ENCODE measurements around the gene CRYZL1. TPM values are rescaled to one million over a fixed set of nuclear protein-coding genes. Genes with fewer than 3 reads are reported as not detected.
"Not testable (repeated sequence)": the region's sequence is repeated elsewhere in the genome, so short reads cannot be mapped to it uniquely, and the experiment has no call there.

CRYZL1 gene
- total RNA-seq, 5 donors from 2014 or later (not counting 1 experiment from before 2014, with no cell fraction given), result 26.5 to 58.3 (median 47.8) TPM

GRCh38 chr21:33642896-33643657 is 1.5 kb upstream of the CRYZL1 start:
- Histone ChIP-seq H3K4me1 (ENCODE audit: control insufficient read depth in 1 of 2, extremely low read depth in 1 of 2, insufficient read depth in 2 of 2, low read length in 2 of 2) (peaks cover 5 to 14% of the 10 kb centered on the region in 2 experiments), H3K36me3 (ENCODE audit: control insufficient read depth in 2 of 2, extremely low read depth in 1 of 2, insufficient read depth in 1 of 2, low read length in 1 of 2) (no peaks in the 10 kb centered on the region), H3K4me3 (ENCODE audit: control insufficient read depth in 1 of 2, extremely low read depth in 1 of 2, low read length in 1 of 2) (peak overlapping the region; percentile 36 to 79), H3K27me3 (replicated peaks in 1 of 2; ENCODE audit: control insufficient read depth in 2 of 2, extremely low read depth in 1 of 2, insufficient read depth in 2 of 2, low read length in 1 of 2) (peaks cover 4 to 13% of the 10 kb centered on the region in 2 experiments), H3K9me3 (no peaks in the 10 kb centered on the region), H3K27ac (ENCODE audit: low read length) (no peak overlapping the region)
- Mint-ChIP-seq H3K27ac (no peak overlapping the region), H3K9me3 (no peaks in the 10 kb centered on the region), H3K4me1 (peaks cover 24 to 31% (median 28%) of the 10 kb centered on the region in 3 donors), H3K27me3 (peaks cover 11 to 23% of the 10 kb centered on the region in 2 donors), H3K36me3 (no peaks in the 10 kb centered on the region), H3K4me3 (peak overlapping the region; percentile 76 to 88 (median 82))
- ATAC-seq (replicated peaks in 1 of 4) (no peak), DNase-seq (peak in 14 of 35 experiments; percentile 1 to 36 (median 9))
- under 1% methylated on average over 75 of the region's 78 CpGs for WGBS (ENCODE audit: insufficient coverage)
- CTCF ChIA-PET, result interaction anchor here in 1 of 2 donors (0.5 kb wide), 1 partner anchor 282 kb away, joined by 3 read pairs; no protein-coding TSS in a partner anchor
- POLR2A ChIA-PET, result no interaction called here

- H3K4me3 ChIP-seq (ENCODE audit: control insufficient read depth in 1 of 2, extremely low read depth in 1 of 2, low read length in 1 of 2), result peak within 1 kb of the TSS; percentile 79 to 86
- Mint-ChIP-seq H3K9me3 (no peaks in the 10 kb centered on the region), H3K36me3 (peaks cover 6% of the 10 kb centered on the region), H3K4me1 (peaks cover 29 to 35% (median 35%) of the 10 kb centered on the region in 3 donors), H3K4me3 (peak within 1 kb of the TSS; percentile 76 to 90 (median 89)), H3K27ac (peak within 1 kb of the TSS; percentile 95 to 97), H3K27me3 (peaks cover 11 to 21% of the 10 kb centered on the region in 2 donors)
- peak within 1 kb of the TSS; percentile 85 for H3K27ac ChIP-seq (ENCODE audit: low read length)
- no peaks in the 10 kb centered on the region for H3K36me3 ChIP-seq (ENCODE audit: control insufficient read depth in 2 of 2, extremely low read depth in 1 of 2, insufficient read depth in 1 of 2, low read length in 1 of 2)
- CTCF ChIA-PET, result interaction anchor here in 1 of 2 donors (0.5 kb wide), 1 partner anchor 281 kb away, joined by 3 read pairs; no protein-coding TSS in a partner anchor
- H3K9me3 ChIP-seq, result no peaks in the 10 kb centered on the region
- WGBS (ENCODE audit: insufficient coverage), result under 1% methylated on average over 58 of the region's 71 CpGs
- ATAC-seq (replicated peaks in 1 of 4), result peak; percentile 86 to 90 (median 88)
- peak; percentile 98 to 100 (median 100) for DNase-seq
- peaks cover 5 to 14% of the 10 kb centered on the region in 2 experiments for H3K4me1 ChIP-seq (ENCODE audit: control insufficient read depth in 1 of 2, extremely low read depth in 1 of 2, insufficient read depth in 2 of 2, low read length in 2 of 2)
- POLR2A ChIA-PET, result no interaction called here
- H3K27me3 ChIP-seq (replicated peaks in 1 of 2; ENCODE audit: control insufficient read depth in 2 of 2, extremely low read depth in 1 of 2, insufficient read depth in 2 of 2, low read length in 1 of 2), result peaks cover 4 to 10% of the 10 kb centered on the region in 2 experiments
Measured at GRCh38 chr21:33642027-33642895, 720 bp upstream of the CRYZL1 start, which contains the start of gene ITSN1. Gene ITSN1, plus strand, starts transcription at chr21:33642501. Its CDS starts 76,328 bp downstream, at chr21:33718829.

GRCh38 chr21:33640697-33641351 is 717 bp downstream of the CRYZL1 start:
- WGBS (ENCODE audit: insufficient coverage), result 33% methylated on average over 6 of the region's 18 CpGs
- no peaks in the 10 kb centered on the region for H3K36me3 ChIP-seq (ENCODE audit: control insufficient read depth in 2 of 2, extremely low read depth in 1 of 2, insufficient read depth in 1 of 2, low read length in 1 of 2)
- POLR2A ChIA-PET, result no interaction called here
- H3K9me3 ChIP-seq, result no peaks in the 10 kb centered on the region
- Mint-ChIP-seq H3K27me3 (peaks cover 11 to 21% of the 10 kb centered on the region in 2 donors), H3K27ac (peak overlapping the region; percentile 95 to 97), H3K36me3 (peaks cover 6% of the 10 kb centered on the region), H3K4me3 (peak overlapping the region; percentile 76 to 90 (median 89)), H3K9me3 (no peaks in the 10 kb centered on the region), H3K4me1 (peaks cover 36 to 42% (median 40%) of the 10 kb centered on the region in 3 donors)
- H3K27me3 ChIP-seq (replicated peaks in 1 of 2; ENCODE audit: control insufficient read depth in 2 of 2, extremely low read depth in 1 of 2, insufficient read depth in 2 of 2, low read length in 1 of 2), result peaks cover 4 to 10% of the 10 kb centered on the region in 2 experiments
- ATAC-seq (replicated peaks in 1 of 4) (no peak), DNase-seq (peak in 3 of 35 experiments; percentile 1)
- peaks cover 5 to 14% of the 10 kb centered on the region in 2 experiments for H3K4me1 ChIP-seq (ENCODE audit: control insufficient read depth in 1 of 2, extremely low read depth in 1 of 2, insufficient read depth in 2 of 2, low read length in 2 of 2)
- peak overlapping the region; percentile 85 for H3K27ac ChIP-seq (ENCODE audit: low read length)
- peak overlapping the region; percentile 66 to 86 for H3K4me3 ChIP-seq (ENCODE audit: control insufficient read depth in 1 of 2, extremely low read depth in 1 of 2, low read length in 1 of 2)
- CTCF ChIA-PET, result no interaction called here

- no CpG with 5 or more reads among the region's 2 CpGs for WGBS (ENCODE audit: insufficient coverage)
- peaks cover 20 to 28% (median 28%) of the 10 kb centered on the region in 3 donors for H3K4me1 Mint-ChIP-seq
- Histone ChIP-seq H3K4me3 (ENCODE audit: control insufficient read depth in 1 of 2, extremely low read depth in 1 of 2, low read length in 1 of 2) (no peak overlapping the region), H3K9me3 (no peaks in the 10 kb centered on the region), H3K4me1 (ENCODE audit: control insufficient read depth in 1 of 2, extremely low read depth in 1 of 2, insufficient read depth in 2 of 2, low read length in 2 of 2) (no peaks in the 10 kb centered on the region), H3K27ac (ENCODE audit: low read length) (no peak overlapping the region), H3K36me3 (ENCODE audit: control insufficient read depth in 2 of 2, extremely low read depth in 1 of 2, insufficient read depth in 1 of 2, low read length in 1 of 2) (peaks cover 3 to 20% of the 10 kb centered on the region in 2 donors), H3K27me3 (replicated peaks in 1 of 2; ENCODE audit: control insufficient read depth in 2 of 2, extremely low read depth in 1 of 2, insufficient read depth in 2 of 2, low read length in 1 of 2) (no peaks in the 10 kb centered on the region)
- no peak overlapping the region for H3K4me3 Mint-ChIP-seq
- no peaks in the 10 kb centered on the region for H3K27me3 Mint-ChIP-seq
- DNase-seq (no peak), ATAC-seq (replicated peaks in 1 of 4) (no peak)
- no peak overlapping the region for H3K27ac Mint-ChIP-seq
- peaks cover 20% of the 10 kb centered on the region for H3K36me3 Mint-ChIP-seq
- H3K9me3 Mint-ChIP-seq, result no peaks in the 10 kb centered on the region
- CTCF ChIA-PET, result interaction anchor here (0.7 to 1.3 kb wide), 2 partner anchors 29 kb away, joined by 3 read pairs; no protein-coding TSS in a partner anchor
- POLR2A ChIA-PET, result no interaction called here
Measured at GRCh38 chr21:33634254-33634653, 7.3 kb downstream of the CRYZL1 start.

GRCh38 chr21:33626151-33626550 is 15.4 kb downstream of the CRYZL1 start:
- H3K27me3 ChIP-seq (replicated peaks in 1 of 2; ENCODE audit: control insufficient read depth in 2 of 2, extremely low read depth in 1 of 2, insufficient read depth in 2 of 2, low read length in 1 of 2); H3K4me1 ChIP-seq (ENCODE audit: control insufficient read depth in 1 of 2, extremely low read depth in 1 of 2, insufficient read depth in 2 of 2, low read length in 2 of 2); H3K9me3 ChIP-seq; DNase-seq; H3K9me3 Mint-ChIP-seq; CTCF ChIA-PET; ATAC-seq (replicated peaks in 1 of 4); H3K4me3 ChIP-seq (ENCODE audit: control insufficient read depth in 1 of 2, extremely low read depth in 1 of 2, low read length in 1 of 2); POLR2A ChIA-PET; H3K4me3 Mint-ChIP-seq; H3K27ac ChIP-seq (ENCODE audit: low read length); H3K27ac Mint-ChIP-seq; H3K27me3 Mint-ChIP-seq; H3K4me1 Mint-ChIP-seq: not testable (repeated sequence)
- H3K36me3 Mint-ChIP-seq, result peaks cover 27% of the 10 kb centered on the region
- H3K36me3 ChIP-seq (ENCODE audit: control insufficient read depth in 2 of 2, extremely low read depth in 1 of 2, insufficient read depth in 1 of 2, low read length in 1 of 2), result peaks cover 0 to 31% of the 10 kb centered on the region in 2 donors
- 97% methylated on average over 7 of the region's 7 CpGs for WGBS (ENCODE audit: insufficient coverage)

GRCh38 chr21:33622253-33622652 is 19.3 kb downstream of the CRYZL1 start:
- CTCF ChIA-PET, result no interaction called here
- ATAC-seq (replicated peaks in 1 of 4), result no peak

More at GRCh38 chr21:33622253-33622652, 19.3 kb downstream of the CRYZL1 start:
- Histone ChIP-seq H3K4me1 (ENCODE audit: control insufficient read depth in 1 of 2, extremely low read depth in 1 of 2, insufficient read depth in 2 of 2, low read length in 2 of 2) (no peaks in the 10 kb centered on the region), H3K4me3 (ENCODE audit: control insufficient read depth in 1 of 2, extremely low read depth in 1 of 2, low read length in 1 of 2) (no peak overlapping the region), H3K27ac (ENCODE audit: low read length) (no peak overlapping the region), H3K36me3 (ENCODE audit: control insufficient read depth in 2 of 2, extremely low read depth in 1 of 2, insufficient read depth in 1 of 2, low read length in 1 of 2) (peaks cover 0 to 19% of the 10 kb centered on the region in 2 donors), H3K9me3 (no peaks in the 10 kb centered on the region), H3K27me3 (replicated peaks in 1 of 2; ENCODE audit: control insufficient read depth in 2 of 2, extremely low read depth in 1 of 2, insufficient read depth in 2 of 2, low read length in 1 of 2) (no peaks in the 10 kb centered on the region)
- peaks cover 0 to 2% (median 2%) of the 10 kb centered on the region in 3 donors for H3K4me1 Mint-ChIP-seq
- H3K27me3 Mint-ChIP-seq, result no peaks in the 10 kb centered on the region
- no peaks in the 10 kb centered on the region for H3K9me3 Mint-ChIP-seq
- H3K4me3 Mint-ChIP-seq, result no peak overlapping the region
- H3K27ac Mint-ChIP-seq, result no peak overlapping the region
- peaks cover 35% of the 10 kb centered on the region for H3K36me3 Mint-ChIP-seq
- POLR2A ChIA-PET, result interaction anchor here in 1 of 2 donors (0.6 kb wide), 1 partner anchor 894 kb away, joined by 3 read pairs; no protein-coding TSS in a partner anchor
- DNase-seq, result no peak

All from T-cell (primary cell).